GM18508 (cell line): ENCODE measurements around the gene INHBC.
A peak's percentile ranks its signal among the peaks of the same experiment; 100 is the strongest.
"Not testable (repeated sequence)": the region's sequence is repeated elsewhere in the genome, so short reads cannot be mapped to it uniquely, and the experiment has no call there.

Source experiments
- ATAC-seq: cut with Tn5 transposase; IDR thresholded peaks from one replicate; pipeline ENCODE4 v1.9.1; 2021; ENCODE audit warnings: moderate number of reproducible peaks; ENCODE audit not compliant: insufficient read depth, unreplicated experiment

The INHBC gene

DNA sequence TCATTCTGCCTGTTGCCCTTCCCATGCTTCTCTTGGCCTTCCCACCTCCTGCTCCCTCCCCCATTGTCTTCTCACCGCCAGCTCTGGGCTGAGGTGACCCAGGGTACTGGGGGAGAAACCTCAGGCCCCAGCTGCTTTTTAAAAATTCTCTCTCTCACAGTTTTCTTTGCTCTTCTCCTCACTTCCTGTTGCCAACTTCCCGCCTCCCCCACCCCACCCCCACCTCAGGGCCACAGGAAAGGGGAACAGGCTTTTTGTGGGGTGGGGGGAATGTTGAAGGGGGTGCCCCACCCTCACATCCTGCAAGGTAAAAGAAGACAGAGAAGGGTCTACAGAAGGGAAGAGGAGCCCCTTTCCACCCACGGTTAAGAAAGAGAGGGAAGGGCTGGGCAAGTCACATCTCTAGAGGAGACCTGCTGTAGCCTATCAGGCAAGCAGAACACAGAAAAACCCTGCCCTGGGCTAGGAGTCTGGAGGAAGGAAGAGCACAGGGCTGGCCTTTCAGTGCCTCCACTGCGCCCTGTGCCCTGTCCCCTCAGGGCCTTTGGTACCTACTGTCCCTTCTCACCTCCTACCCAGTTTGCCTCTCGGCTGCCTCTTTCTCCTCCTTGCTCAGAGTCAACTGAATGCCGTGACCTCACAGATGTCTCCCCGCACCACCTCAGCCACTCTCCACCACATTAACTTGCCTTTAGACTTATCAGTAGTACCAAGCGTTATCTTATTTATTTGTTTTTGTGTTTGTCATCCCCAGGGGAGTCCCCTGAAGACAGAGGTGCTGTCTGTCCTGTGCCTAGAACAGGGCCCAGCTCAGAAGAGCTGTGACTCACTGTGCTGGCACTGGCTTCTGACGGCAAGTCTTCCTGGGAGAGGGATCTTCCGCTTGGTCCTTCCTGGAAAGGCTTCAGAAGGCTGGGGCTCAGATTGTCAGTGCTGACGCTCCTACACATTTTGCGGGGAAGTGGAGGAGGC, 43.4 kb downstream of the INHBC start:
- no peak for ATAC-seq

DNA sequence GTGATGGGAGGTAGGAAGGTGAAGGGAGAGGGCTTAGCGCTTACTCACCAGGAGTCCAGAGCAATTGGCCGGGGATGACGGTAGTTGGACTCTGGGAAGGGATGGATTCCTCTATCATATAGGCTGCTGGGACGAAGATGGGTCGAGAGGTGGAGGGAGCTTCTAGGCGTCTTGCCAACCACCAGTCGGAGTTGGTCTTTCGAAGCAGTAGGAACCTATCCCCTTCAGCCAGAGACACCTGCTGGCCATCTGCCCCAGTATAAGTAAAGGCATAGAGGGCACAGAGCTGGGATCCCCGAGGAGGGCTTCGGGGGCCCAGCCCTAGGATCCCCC, 44.4 kb downstream of the INHBC start:
- ATAC-seq: no peak

DNA sequence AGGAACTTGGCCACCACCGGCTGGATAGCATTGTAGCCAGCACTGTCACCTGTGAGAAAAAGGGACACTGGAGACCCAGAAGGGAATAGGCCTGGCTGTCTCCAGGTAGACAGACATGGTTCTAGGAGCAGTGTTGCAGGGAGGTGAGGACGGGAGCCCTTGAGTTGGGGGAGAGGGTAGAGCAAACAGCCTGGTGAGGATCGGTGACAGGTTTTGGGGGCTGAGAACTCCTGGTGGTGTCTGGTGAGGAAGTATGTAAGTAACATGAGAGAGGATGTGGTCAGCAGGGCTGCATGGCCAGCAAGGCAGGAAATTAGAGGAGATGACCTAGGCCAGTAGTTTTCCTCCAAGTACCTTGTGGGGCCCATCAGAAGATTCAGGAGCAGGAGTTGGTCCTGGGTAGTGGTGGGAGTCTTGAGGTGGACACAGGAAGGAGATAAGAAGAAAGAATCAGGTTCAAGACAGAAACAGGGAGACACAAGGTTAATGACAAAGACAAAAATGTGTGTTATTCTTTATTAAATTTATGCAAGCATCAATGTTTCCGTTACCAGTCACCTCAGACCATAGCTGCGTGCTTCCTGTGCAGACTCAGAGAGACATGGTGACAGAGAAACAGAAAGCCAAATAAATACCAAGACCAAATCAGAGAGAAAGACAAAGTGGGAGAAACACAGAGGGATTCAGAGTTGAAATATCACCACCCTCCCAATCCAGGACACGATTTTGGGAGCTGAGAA, 45.0 kb downstream of the INHBC start, which contains the start of gene ARHGAP9:
ARHGAP9 (minus strand) TSS at position 491 of the 740 bp plus-strand sequence; CDS start at position 31, 460 bp downstream.
- ATAC-seq: no peak

DNA sequence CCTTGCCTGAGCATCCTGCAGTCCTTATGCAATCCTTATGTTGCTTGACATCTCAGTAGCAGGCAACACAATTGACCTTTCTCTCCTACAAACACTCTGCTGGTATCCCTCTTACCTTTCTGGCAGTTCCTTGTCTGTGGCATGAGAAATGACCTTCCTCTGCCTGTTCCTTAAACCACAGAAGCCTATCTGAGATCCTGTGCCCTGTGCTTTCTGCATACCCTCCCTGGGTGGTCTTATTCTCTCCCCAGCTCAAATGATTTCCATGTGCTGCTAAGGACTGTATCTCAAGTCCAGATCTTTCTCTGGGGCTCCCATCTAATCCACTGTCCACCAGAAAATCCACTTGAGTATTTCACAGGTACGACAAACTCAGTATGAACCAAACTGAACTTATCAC, 47.1 kb downstream of the INHBC start:
- no peak for ATAC-seq

DNA sequence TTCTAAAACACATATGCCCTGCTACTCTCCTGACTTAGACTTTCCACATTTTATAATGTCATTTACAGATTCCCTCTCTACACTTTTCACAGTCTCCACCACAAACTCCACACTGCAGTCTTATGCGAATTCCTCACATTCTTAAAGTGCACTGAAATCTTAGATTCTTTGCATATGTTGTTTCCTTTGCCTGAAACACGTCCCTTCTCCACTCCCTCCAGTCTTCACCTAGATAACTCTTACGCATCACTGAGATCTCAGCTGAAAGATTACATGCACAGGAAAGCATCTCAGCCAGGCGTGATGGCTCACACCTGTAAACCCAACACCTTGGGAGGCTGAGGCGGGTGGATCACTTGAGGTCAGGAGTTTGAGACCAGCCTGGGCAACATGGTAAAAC, 48.9 kb downstream of the INHBC start:
- no peak for ATAC-seq

DNA sequence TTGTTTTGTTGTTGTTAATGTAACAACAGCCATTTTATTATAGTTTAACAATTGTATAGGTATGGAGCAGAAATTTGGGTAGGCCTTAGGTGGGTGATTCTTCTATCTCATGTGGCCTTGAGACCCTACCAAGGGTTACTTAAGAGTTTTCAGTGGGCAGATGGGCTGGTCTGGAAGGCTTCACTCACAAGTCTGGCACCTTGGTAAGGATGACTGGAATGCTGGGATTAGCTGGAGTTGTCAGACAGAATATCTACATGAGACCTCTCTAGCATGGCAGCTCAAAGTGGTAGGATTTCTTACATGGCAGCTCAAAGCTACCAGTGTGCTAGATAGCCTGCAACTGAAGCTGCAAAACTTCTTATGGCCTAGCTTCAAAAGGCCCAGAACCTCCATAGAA, 51.1 kb downstream of the INHBC start:
- ATAC-seq: no peak

DNA sequence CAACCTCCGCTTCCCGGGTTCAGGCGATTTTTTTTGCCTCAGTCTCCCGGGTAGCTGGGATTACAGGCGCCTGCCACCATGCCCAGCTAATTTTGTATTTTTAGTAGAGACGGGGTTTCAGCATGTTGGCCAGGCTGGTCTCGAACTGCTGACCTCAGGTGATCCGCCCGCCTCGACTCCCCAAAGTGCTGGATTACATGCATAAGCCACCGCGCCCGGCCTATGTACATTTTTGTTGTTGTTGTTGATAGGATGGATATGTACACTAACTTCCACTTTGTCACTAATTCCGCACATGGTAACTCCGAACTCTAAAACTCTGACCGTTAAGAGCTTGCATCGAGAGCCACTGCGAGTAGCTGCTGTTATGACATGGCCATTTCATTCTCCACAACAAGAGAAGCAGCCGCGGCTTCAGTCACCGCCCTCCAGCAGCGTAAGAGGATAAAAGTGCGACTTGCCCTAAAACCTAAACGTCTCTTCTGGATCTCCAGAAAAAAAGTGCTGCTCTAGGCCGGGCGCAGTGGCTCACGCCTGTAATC, 52.5 kb downstream of the INHBC start:
- no peak for ATAC-seq

DNA sequence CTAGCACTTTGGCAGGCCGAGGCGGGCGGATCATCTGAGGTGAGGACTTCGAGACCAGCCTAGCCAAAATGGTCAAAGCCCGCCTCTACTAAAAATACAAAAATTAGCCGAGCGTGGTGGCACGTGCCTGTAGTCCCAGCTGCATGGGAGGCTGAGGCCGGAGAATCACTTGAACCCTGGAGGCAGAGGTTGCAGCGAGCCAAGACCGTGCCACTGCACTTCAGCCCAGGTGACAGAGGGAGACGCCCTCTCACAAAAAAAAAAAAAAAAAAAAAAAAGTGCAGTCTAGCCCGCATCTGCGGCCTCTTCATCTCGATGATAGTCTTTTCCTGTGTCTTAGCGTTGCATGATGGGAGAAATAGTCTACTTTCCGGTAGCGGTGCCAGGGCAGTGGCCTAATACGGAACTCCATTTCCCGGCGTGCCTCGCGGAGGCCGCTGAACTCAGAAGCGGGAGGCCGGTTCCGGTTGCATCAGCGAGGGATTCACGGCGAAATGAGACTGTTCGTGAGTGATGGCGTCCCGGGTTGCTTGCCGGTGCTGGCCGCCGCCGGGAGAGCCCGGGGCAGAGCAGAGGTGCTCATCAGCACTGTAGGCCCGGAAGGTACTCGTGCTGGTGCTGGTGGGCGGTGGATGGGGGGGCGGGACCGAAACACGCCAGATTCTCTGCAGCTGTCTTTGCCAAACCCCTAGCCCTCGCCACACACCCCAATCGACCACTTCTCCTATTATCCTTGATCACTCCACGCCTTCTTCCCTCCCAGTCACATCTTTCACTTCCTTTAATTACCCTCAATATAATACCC, 53.2 kb downstream of the INHBC start, which contains the start of gene MARS1:
MARS1 (plus strand) TSS at position 472 of the 805 bp plus-strand sequence; CDS start at position 495, 23 bp downstream.
- peak; percentile 90 for ATAC-seq

DNA sequence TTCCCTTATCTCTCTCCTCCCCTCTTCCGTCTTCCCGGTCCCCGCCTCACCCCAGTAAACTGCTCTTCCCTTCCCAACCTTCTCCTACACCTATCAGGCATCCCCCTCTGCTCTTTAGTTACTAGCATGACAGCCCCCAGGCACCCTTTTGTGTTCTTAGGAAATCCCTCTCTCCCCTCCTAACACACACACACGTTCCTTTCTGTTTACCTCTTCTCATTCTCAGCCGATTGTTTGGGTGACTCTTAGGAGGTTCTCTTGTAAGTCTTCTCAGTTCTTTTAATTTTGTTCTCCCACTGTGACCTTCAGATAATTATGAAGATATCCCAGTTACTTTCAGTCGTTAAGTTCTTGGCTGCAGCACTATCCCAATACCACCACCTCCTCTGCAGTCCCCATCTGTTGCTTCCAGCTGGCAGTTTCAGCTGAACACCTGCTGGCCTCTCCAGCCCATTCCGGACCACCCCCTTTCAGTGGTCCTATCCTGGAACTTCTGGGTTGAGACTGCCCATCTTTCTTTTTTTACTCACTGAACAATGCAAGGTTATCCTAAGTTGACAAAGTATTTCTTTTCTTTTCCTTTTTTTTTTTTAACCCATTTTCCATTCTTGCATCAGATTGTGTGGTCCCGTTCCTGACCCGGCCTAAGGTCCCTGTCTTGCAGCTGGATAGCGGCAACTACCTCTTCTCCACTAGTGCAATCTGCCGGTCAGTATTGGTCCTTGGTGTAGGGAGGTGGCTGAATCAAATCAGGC, 54.0 kb downstream of the INHBC start:
- no peak for ATAC-seq

DNA sequence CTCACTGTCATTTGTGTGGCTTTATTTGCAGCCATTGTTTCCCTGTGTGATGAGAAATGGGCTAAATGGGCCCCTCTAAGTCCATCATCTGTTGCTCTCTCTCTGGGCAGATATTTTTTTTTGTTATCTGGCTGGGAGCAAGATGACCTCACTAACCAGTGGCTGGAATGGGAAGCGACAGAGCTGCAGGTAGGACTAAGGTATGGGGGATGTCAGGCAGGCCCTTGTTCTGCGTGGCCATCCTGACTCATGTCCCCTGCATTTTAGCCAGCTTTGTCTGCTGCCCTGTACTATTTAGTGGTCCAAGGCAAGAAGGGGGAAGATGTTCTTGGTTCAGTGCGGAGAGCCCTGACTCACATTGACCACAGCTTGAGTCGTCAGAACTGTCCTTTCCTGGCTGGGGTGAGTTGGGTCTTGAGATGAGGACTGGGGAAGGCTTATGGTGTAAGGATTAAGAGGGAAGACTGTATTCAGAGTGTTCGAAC, 54.6 kb downstream of the INHBC start:
- ATAC-seq: no peak

DNA sequence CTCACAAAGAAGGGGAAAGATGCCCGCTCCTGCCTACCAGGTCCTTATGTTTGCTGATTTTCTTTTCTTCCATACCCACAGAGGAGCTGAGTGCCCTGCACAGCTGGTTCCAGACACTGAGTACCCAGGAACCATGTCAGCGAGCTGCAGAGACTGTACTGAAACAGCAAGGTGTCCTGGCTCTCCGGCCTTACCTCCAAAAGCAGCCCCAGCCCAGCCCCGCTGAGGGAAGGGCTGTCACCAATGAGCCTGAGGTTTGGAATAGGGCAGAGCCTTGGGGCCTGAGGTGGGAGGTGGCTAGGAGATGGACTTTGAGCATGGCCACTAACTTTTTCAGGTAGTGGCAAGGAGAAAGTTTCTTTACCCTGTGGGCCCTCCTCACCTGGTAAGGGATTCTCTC, 55.5 kb downstream of the INHBC start:
- ATAC-seq: no peak

DNA sequence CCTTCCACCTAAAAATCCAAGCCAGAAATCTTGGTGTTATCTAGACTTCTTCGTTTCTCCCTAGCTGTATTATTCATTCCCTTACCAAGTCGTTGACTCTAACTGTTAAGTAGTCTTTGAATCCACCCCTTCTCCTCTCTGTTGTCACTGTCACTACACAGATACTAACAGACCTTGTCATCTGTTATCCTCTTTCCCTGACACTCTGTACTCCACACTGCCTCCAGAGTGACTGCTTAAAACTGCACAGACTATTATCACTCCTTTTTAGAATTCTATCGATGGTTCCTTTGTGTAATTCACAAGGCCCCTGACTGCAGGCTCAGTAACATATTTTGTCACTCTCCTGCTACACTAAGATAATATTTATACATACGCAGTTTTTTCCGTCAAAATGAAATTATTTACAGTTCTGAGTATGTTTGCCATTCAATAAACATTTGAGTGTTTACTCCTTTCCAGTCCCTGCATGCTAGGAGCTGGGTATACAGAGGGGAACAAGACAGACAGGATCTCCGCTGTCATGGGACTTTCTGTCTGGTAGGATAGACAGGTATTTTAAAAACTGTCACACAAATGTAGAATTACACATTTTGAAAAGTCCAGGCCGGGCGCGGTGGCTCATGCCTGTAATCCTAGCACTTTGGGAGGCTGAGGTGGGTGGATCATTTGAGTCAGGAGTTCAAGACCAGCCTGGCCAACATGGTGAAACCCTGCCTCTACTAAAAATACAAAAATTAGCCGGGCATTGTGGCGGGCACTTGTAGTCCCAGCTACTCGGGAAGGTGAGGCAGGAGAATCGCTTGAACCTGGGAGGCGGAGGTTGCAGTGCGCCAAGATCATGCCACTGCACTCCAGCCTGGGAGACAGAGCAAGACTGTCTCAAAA, 57.1 kb downstream of the INHBC start:
- ATAC-seq: no peak

DNA sequence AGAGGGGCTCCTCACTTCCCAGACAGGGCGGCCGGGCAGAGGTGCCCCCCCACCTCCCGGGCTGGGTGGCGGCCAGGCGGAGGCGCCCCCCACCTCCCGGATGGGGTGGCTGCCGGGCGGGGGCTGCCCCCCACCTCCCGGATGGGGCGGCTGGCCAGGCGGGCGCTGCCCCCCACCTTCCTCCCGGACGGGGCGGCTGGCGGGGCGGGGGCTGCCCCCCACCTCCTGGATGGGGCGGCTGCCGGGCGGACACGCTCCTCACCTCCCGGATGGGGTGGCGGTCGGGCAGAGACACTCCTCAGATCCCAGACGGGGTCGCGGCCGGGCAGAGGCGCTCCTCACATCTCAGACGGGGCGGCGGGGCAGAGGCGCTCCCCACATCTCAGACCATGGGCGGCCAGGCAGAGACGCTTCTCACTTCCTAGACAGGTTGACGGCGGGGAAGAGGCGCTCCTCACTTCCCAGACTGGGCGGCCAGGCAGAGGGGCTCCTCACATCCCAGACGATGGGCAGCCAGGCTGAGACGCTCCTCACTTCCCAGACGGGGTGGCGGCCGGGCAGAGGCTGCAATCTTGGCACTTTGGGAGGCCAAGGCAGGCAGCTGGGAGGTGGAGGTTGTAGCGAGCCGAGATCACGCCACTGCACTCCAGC, 60.6 kb downstream of the INHBC start:
- not testable (repeated sequence) for ATAC-seq

DNA sequence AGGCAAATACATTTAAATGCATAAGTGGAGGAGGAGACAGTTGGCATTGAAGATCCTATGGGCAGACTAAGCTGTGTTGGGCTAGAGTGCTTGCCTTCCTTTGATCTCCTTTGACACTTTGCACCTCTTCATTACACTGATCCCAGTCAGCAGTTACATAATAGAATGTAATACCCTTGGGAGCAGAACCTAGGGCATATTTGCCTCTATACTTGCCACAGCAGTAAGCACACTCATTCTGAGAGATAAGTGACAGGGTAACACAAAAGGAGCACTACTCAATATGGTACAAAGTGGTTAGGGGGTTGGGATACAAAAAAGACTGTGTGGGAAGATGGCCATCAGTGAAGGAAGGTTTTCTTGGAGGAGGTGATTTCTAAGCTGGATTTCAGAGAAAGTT, 62.2 kb downstream of the INHBC start:
- ATAC-seq: no peak

DNA sequence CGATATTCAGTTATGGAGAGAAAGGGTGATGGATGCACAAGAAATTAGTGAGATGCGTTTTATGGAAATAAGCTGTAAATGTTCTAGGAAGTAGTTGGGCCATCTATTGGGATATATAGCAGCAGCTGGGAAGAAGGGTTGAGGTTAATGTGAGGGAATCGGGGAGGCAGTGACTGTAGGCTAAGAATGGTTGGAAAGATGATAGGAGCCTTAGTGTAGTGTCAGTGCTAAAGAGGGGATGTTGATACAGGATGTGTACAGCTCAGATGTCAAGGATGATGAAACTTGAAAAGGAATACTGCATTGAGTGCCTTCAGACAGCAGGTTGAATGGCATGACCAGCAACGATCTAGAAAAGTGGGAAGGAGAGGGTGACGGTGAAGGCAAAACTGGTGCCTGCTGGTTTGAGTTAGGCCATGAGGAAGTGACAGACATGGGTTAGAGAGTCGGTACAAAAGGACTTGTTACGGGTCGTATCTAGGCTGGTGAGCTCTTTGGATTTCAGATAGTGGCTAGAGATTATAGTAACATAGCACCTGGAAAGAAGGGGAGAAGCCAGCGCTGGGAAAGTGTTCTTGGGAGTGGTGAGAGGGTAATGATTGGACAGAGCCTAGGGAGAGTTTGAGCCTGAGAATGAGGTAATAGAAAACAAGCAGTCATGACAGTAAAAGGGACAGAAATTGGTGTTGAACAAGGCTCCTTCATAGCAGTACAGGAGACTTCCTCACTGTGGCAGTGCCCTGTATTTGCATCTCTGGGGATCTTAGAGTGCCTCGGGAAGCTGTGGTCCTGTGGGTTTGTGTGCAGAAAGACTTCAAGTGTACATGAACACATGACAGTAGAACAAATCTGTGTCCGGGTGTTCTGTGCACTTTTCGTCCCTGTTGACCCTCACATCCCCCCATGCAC, 62.9 kb downstream of the INHBC start:
- ATAC-seq: no peak

DNA sequence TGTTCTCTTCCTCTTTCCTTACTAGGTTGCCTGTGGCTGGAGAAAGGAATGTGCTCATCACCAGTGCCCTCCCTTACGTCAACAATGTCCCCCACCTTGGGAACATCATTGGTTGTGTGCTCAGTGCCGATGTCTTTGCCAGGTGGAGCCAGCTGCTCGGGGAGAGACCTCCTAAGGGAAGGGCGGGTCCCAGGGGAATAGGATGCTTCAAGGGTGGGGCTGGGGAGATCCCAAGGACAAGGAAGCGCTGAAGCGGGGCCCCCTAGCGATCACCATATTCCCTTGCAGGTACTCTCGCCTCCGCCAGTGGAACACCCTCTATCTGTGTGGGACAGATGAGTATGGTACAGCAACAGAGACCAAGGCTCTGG, 63.5 kb downstream of the INHBC start:
- no peak for ATAC-seq

DNA sequence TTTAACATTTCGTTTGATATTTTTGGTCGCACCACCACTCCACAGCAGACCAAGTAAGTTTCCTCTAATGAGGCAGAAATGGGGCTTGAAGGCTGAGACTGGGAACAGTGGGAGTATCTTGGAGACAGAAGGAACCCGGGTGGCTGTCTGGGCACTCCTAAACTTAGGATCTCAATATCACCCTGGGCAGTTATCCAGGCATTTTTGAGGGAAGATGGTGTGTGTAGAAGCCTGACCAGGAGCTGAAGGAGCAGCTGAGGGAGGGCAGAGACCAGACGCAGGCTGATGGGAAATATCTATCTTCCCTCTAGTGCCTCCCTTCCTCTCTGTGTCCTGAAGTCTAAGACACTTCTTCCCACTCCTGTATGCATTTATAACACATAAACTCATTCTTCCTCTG, 64.0 kb downstream of the INHBC start:
- no peak for ATAC-seq
